Lung (tissue), 12 donors: Measurements from ENCODE around the gene HHIP. TPM values are rescaled to one million over a fixed set of nuclear protein-coding genes. Genes with fewer than 3 reads are reported as not detected.

ENCODE experiments used
- ATAC-seq: fragments of 200-7000 bp; cut with Tn5 transposase; one replicate; pipeline ENCODE4 v1.9.1; 2020; ENCODE audit warnings: moderate number of reproducible peaks; ENCODE audit not compliant: insufficient read depth, low FRiP score
- DNase-seq, 3 donors: peaks; one replicate each; pipeline ENCODE4 v3.0.0-alpha.2; 2013 to 2017
- H3K27ac ChIP-seq, 2 donors: one replicate each; pipeline ENCODE4 v1.5.1; 2013; ENCODE audit warnings: mild to moderate bottlenecking in 2 of 2, moderate library complexity in 2 of 2, control low read depth in 1 of 2, inconsistent platforms in 1 of 2, low read depth in 1 of 2, low read length in 1 of 2
- H3K27me3 ChIP-seq, 3 donors: one replicate each; pipeline ENCODE4 v1.5.1; 2013; ENCODE audit warnings: low read length in 2 of 3; ENCODE audit not compliant: control insufficient read depth in 3 of 3, insufficient read depth in 3 of 3
- H3K36me3 ChIP-seq, 4 donors: one replicate each; pipeline ENCODE4 v1.5.1; 2013; ENCODE audit warnings: low read length in 4 of 4, mild to moderate bottlenecking in 1 of 4, moderate library complexity in 1 of 4; ENCODE audit not compliant: control insufficient read depth in 4 of 4, insufficient read depth in 4 of 4
- H3K4me1 ChIP-seq, 5 donors: one replicate each; pipeline ENCODE4 v1.5.1; 2013; ENCODE audit warnings: low read length in 5 of 5, mild to moderate bottlenecking in 2 of 5, moderate library complexity in 1 of 5; ENCODE audit not compliant: control insufficient read depth in 5 of 5, insufficient read depth in 5 of 5
- H3K4me3 ChIP-seq: one replicate; pipeline ENCODE4 v1.5.1; 2013; ENCODE audit warnings: mild to moderate bottlenecking, control low read depth, moderate library complexity
- H3K9ac ChIP-seq, 2 donors: one replicate each; pipeline ENCODE4 v1.5.1; 2013; ENCODE audit warnings: low read length in 2 of 2, control low read depth in 1 of 2; ENCODE audit not compliant: insufficient read depth in 1 of 2
- H3K9me3 ChIP-seq, 4 donors: one replicate each; pipeline ENCODE4 v1.5.1; 2013; ENCODE audit warnings: low read length in 3 of 4, mild to moderate bottlenecking in 1 of 4, moderate library complexity in 1 of 4; ENCODE audit not compliant: control insufficient read depth in 4 of 4, insufficient read depth in 3 of 4
- WGBS, 2 donors: extraction: QIAGEN DNeasy Blood & Tissue Kit; methylation state at CpG; one replicate each; pipeline ENCODE4 v1.1.7; 2013; 5-methylcytosine and 5-hydroxymethylcytosine counted together
- polyA plus RNA-seq, 2 donors: library from polyadenylated mRNA; stranded (reverse); fragments of 200-250 nt; gene quantifications; one replicate each; pipeline ENCODE4 v1.2.1, GENCODE V29; 2013
- total RNA-seq, 2 donors: library from RNA; depleted of rRNA in 1 of 2; stranded (reverse); fragments of >200 nt in 1 of 2; gene quantifications; one replicate each; pipeline ENCODE4 v1.2.1, GENCODE V29; 2014 to 2021
- TF ChIP-seq, protein P1 (sequence below): IDR thresholded peaks from 2 replicates; pipeline ENCODE4 v1.5.1; 2012; ENCODE audit warnings: mild to moderate bottlenecking; ENCODE audit errors: control extremely low read depth, extremely low read depth
- donor health status: control.
- donor health status: control.
- donor health status: Bipolar disorder and iron deficiency.
- donor health status: healthy.
- donor health status: DM: yes; HTN: yes; CAD: no.

HHIP gene
- total and polyA plus RNA-seq, 4 donors = 11.6 to 116 (median 90.2) TPM

DNA sequence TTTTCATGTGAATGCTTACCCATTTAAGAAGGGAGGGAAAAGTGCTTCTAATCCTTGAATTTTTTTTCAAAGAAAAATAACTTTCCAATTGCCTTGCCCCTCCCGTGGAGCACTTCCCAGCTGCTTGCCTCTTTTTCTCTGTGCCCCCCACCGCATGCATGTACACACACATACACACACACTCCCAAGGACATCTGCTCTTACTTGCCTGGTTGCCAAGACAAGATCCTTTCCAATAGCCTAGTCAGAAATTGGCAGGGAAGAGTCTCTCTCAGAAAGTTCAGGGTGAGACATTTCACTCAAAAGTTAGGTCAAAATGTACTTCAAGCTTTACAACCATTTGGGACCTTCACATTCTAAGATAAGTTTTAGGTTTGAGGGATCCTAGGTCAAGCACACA, 10.9 kb downstream of the HHIP start:
- WGBS, 2 donors = 66 to 73% methylated on average over 2 of the region's 2 CpGs
- Histone ChIP-seq H3K9me3 (no peaks in the 10 kb centered on the region), H3K9ac (no peak overlapping the region), H3K27ac (no peak overlapping the region), H3K36me3 (no peaks in the 10 kb centered on the region), H3K4me3 (no peak overlapping the region), H3K27me3 (peaks cover 0 to 2% (median 0%) of the 10 kb centered on the region in 3 donors), H3K4me1 (peaks cover 0 to 16% (median 0%) of the 10 kb centered on the region in 5 donors)
- ATAC-seq = no peak
- DNase-seq = peak; percentile 25 to 60 (median 60)
- TF ChIP-seq, protein P1, sequence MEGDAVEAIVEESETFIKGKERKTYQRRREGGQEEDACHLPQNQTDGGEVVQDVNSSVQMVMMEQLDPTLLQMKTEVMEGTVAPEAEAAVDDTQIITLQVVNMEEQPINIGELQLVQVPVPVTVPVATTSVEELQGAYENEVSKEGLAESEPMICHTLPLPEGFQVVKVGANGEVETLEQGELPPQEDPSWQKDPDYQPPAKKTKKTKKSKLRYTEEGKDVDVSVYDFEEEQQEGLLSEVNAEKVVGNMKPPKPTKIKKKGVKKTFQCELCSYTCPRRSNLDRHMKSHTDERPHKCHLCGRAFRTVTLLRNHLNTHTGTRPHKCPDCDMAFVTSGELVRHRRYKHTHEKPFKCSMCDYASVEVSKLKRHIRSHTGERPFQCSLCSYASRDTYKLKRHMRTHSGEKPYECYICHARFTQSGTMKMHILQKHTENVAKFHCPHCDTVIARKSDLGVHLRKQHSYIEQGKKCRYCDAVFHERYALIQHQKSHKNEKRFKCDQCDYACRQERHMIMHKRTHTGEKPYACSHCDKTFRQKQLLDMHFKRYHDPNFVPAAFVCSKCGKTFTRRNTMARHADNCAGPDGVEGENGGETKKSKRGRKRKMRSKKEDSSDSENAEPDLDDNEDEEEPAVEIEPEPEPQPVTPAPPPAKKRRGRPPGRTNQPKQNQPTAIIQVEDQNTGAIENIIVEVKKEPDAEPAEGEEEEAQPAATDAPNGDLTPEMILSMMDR = no peak

DNA sequence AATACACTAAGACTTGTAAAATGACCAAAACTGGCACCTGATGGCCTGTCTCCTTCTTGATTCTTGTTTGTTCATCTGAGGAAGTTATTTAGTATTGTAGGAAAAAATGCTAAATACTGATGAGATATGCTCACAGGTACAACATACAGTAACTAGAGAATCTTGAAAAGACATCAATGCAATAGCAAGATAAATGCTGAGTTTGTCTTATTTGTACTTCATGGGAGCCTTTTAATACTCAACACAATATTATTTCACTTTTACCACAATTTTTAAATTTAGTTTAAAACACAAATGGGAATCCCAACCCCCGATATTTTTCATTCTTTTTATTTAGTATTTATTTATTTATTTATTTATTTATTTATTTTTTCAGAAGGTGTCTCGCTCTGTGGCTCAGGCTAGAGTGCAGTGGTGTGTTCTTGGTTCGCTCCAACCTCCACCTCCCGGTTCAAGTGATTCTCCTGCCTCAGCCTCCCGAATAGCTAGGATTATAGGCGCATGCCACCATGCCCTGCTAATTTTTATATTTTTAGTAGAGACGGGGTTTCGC, 12.1 kb downstream of the HHIP start:
- no peak for DNase-seq
- no peak overlapping the region for H3K27ac ChIP-seq
- no peak overlapping the region for H3K9ac ChIP-seq
- TF ChIP-seq, protein P1 = no peak
- no peak for ATAC-seq
- H3K36me3 ChIP-seq = no peaks in the 10 kb centered on the region
- peaks cover 0 to 20% (median 0%) of the 10 kb centered on the region in 5 donors for H3K4me1 ChIP-seq
- H3K27me3 ChIP-seq = peaks cover 0 to 2% (median 0%) of the 10 kb centered on the region in 3 donors
- 87 to 96% methylated on average over 8 of the region's 8 CpGs for WGBS, 2 donors
- no peaks in the 10 kb centered on the region for H3K9me3 ChIP-seq
- no peak overlapping the region for H3K4me3 ChIP-seq

DNA sequence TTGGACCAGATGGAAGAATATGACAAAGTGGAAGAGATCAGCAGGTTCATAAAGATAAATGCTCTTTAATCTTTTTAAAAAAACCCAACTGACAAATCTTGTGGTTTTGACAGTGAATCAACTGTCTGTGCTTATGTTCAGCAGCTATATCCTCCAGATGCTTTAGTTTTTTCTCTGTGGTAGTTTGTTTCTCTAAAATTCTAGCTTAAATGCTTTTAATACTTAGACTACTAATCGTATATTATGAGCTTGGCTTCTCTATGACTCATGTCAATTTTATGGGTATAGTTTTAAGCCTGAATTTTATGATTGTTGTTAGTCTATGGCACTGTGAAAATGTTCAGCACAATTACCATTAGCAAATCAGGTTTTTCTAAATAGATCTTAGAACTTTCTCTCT, 12.9 kb downstream of the HHIP start:
- Histone ChIP-seq H3K9ac (no peak overlapping the region), H3K36me3 (no peaks in the 10 kb centered on the region), H3K27me3 (peaks cover 0 to 2% (median 0%) of the 10 kb centered on the region in 3 donors), H3K9me3 (no peaks in the 10 kb centered on the region), H3K27ac (no peak overlapping the region), H3K4me1 (peaks cover 0 to 20% (median 0%) of the 10 kb centered on the region in 5 donors), H3K4me3 (no peak overlapping the region)
- ATAC-seq (no peak), DNase-seq (no peak)
- TF ChIP-seq, protein P1 = no peak
- WGBS, 2 donors = 0 to 40% methylated on average over 1 of the region's 1 CpG

DNA sequence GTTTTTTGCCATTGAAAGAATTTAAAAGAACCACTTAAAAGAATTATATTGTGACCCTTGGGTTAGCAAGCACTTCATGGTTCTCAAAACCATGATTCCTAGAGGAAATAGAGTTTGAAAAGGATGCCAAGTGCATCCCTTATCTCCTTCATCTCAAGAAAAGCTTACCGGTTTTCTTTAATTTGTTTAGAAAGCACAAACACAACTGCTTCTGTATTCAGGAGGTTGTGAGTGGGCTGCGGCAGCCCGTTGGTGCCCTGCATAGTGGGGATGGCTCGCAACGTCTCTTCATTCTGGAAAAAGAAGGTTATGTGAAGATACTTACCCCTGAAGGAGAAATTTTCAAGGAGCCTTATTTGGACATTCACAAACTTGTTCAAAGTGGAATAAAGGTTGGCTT, 13.5 kb downstream of the HHIP start:
- WGBS, 2 donors = 73 to 79% methylated on average over 5 of the region's 5 CpGs
- no peak overlapping the region for H3K9ac ChIP-seq
- ATAC-seq = no peak
- no peak overlapping the region for H3K4me3 ChIP-seq
- no peaks in the 10 kb centered on the region for H3K36me3 ChIP-seq
- H3K9me3 ChIP-seq = no peaks in the 10 kb centered on the region
- no peak for DNase-seq
- H3K27ac ChIP-seq = no peak overlapping the region
- peaks cover 0 to 17% (median 0%) of the 10 kb centered on the region in 5 donors for H3K4me1 ChIP-seq
- TF ChIP-seq, protein P1 = no peak
- H3K27me3 ChIP-seq = peaks cover 0 to 2% (median 0%) of the 10 kb centered on the region in 3 donors
